GM13976 (cell line): ENCODE data around the gene LRRC8A.
"Not testable (repeated sequence)": the region's sequence is repeated elsewhere in the genome, so short reads cannot be mapped to it uniquely, and the experiment has no call there.

ENCODE experiments used
- DNase-seq: peaks from one replicate; pipeline ENCODE4 v3.0.0; 2012; ENCODE audit warnings: low spot score
- in situ Hi-C: fragments of 300-500 bp; cut with MboI; formaldehyde crosslinking; loops from one replicate; pipeline ENCODE4 v1.12.0; 2022; ENCODE audit warnings: low sequenced_read_pairs, mixed read lengths, inconsistent platforms; ENCODE audit not compliant: unreplicated experiment
- TF ChIP-seq, protein P1 (sequence below): IDR thresholded peaks from 2 replicates; pipeline ENCODE4 v1.5.1; 2012; ENCODE audit warnings: borderline replicate concordance, mild to moderate bottlenecking; ENCODE audit not compliant: insufficient read depth; ENCODE audit errors: extremely low read depth, missing control alignments, control extremely low read depth

The LRRC8A gene

DNA sequence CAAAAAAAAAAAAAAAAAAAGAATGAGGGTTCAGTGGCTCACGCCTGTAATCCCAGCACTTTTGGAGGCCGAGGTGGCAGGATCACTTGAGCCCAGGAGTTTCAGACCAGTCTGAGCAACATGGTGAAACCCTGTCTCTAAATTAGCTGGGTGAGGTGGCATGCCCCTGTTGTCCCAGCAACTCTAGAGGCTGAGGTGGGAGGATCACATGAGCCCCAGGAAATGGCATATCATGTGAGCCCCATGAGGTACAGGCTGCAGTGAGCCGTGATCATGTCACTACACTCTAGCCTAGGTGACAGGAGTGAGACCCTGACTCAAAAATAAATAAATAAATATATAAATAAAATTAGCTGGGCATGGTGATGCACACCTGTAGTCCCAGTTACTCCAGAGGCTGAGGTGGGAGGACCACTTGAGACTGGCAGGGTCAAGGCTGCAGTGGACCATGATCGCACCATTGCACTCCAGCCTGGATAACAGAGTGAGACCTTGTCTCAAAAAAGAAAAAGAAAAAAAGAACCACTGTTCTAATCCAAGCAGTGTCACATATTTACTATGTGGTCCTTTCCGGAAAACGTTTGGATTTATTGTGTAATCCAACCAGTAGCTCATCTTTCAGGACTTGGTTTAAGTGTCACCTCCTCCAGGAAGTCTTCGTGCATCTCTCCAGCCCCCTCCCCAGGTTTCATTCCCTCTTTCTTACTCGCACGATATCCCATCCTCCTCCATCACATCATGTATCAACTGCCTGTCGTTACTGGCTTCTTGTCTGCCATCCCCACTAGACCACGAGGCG lies 40.0 kb upstream of the LRRC8A start:
- no peak for DNase-seq
- in situ Hi-C loops: no loop called here
- TF ChIP-seq, protein P1, sequence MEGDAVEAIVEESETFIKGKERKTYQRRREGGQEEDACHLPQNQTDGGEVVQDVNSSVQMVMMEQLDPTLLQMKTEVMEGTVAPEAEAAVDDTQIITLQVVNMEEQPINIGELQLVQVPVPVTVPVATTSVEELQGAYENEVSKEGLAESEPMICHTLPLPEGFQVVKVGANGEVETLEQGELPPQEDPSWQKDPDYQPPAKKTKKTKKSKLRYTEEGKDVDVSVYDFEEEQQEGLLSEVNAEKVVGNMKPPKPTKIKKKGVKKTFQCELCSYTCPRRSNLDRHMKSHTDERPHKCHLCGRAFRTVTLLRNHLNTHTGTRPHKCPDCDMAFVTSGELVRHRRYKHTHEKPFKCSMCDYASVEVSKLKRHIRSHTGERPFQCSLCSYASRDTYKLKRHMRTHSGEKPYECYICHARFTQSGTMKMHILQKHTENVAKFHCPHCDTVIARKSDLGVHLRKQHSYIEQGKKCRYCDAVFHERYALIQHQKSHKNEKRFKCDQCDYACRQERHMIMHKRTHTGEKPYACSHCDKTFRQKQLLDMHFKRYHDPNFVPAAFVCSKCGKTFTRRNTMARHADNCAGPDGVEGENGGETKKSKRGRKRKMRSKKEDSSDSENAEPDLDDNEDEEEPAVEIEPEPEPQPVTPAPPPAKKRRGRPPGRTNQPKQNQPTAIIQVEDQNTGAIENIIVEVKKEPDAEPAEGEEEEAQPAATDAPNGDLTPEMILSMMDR: no peak

GRCh38 chr9:128843171-128843570 lies 38.8 kb upstream of the LRRC8A start:
- in situ Hi-C loops, DNase-seq: not testable (repeated sequence)

DNA sequence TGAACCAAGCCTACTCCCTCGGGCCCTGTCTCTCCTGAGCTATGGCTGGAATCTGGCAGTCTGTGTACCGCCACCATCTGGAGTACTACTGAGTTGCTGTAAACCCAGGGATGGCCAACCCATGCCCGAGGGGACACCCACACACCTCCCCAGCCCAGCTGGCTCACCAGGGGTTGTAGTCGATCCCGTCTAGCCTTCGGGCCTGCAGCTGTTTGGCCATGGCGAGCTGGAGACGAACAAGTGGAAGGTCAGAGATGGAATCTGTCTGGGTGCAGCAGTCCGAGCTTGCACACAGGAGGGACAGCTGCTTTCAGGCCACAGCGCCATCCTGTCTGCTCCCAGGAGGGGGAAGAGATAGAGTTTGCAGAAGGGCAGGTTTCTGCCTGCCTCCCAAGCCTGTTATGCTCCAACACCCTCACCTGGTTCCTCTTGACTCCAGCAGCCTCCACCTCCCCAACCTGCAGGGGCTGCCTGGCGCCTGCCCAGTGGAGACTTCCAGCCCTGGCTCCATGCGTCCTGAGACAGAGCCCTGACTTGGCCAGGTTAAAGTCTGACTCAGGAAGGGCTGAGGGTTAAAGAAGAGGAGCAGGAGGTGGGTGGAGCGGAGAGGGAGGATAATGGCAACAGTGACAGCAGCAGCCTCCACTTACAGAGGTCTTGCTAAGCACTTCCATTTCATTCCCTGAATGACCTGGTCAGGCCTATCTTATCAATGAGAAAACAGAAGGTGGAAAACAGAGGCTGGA lies 36.6 kb upstream of the LRRC8A start:
- TF ChIP-seq, protein P1: no peak
- peak; percentile 20 for DNase-seq
- in situ Hi-C loops: no loop called here

GRCh38 chr9:128846680-128847030 lies 35.3 kb upstream of the LRRC8A start:
- in situ Hi-C loops: no loop called here
- TF ChIP-seq, protein P1: no peak
- DNase-seq: no peak

DNA sequence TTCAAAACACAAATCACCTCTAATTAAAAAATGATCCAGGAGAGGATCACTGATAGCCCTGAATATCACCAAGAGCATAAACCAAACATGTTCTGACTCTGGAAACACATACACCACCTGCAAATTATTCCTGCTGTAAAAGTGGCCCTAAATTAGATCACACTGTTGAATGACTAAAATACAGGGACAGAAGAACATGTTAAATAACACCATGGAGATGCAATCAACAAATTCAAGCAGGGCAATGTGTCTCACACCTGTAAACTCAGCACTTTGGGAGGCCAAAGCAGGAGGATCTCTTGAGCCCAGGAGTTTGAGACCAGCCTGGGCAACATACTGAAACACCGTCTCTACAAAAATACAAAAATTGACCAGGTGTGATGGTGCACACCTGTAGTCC lies 34.1 kb upstream of the LRRC8A start:
- TF ChIP-seq, protein P1: no peak
- no peak for DNase-seq
- in situ Hi-C loops: no loop called here

DNA sequence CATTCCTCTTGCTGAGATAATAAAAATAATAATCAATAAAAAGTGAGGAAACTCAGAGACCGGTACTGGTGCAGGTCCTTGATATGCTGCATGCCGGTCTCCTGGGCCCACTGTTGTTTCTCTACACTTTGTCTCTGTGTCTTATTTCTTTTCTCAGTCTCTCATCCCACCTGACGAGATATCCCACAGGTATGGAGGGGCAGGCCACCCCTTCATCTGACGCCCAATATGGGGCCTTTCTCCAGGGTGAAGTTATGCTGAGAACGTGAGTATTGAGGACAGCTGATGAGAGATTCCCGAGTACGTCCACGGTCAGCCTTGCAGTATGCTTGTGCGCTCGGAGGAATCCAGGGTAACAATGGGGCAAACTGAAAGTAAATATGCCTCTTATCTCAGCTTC lies 30.9 kb upstream of the LRRC8A start:
- in situ Hi-C loops, DNase-seq: not testable (repeated sequence)

DNA sequence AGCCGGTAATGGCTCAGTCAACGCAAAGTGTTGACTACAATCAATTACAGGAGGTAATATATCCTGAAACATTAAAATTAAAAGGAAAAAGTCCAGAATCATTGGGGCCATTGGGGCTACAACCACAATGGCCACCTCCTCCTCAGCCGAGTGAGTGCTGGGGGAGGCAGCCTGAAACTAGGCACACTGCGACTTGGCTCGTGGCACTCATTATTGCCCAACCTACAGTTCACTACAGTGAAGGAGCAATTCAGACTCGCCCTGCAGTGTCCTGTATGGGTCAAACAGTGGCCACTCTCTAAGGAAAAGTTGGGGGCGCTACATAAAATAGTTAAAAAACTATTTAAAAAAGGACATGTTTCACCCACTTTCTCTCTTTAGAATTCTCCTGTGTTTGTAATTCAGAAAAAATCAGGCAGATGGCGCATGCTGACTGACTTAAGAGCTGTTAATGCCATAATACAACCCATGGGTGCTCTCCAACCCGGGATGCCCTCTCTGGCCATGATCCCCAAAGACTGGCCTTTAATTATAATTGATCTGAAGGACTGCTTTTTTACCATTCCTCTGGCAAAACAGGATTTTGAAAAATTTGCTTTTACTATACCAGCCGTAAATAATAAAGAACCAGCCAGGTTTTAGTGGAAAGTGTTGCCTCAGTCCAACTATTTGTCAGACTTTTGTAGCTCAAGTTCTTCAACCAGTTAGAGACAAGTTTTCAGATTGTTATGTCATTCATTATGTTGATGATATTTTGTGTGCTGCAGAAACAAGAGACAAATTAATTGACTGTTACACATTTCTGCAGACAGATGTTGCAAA lies 29.9 kb upstream of the LRRC8A start:
- in situ Hi-C loops, DNase-seq: not testable (repeated sequence)

DNA sequence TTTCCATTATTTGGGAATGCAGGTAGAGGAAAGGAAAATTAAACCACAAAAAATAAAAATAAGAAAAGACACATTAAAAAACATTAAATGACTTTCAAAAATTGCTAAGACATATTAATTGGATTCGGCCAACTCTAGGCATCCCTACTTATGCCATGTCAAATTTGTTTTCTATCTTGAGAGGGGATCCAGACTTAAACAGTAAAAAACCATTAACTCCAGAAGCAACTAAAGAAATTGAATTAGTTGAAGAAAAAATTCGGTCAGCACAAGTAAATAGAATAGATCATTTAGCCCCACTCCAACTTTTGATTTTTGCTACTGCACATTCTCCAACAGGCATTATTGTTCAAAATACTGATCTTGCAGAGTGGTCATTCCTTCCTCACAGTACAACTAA lies 29.3 kb upstream of the LRRC8A start:
- DNase-seq, in situ Hi-C loops: not testable (repeated sequence)

DNA sequence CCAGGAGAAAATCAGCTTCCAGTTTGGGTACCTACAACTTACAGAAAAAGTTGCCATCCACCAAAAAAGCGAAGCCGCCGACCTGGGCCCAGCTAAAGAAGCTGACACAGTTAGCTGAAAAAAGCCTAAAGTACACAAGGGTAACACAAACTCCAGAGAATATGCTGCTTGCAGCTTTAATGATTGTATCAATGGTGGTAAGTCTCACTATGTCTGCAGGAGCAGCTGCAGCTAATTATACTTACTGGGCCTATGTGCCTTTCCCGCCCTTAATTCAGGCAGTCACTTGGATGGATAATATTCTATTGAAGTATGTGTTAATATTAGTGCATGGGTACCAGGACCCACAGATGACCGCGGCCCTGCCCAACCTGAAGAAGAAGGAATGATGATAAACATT lies 27.5 kb upstream of the LRRC8A start:
- DNase-seq, in situ Hi-C loops: not testable (repeated sequence)

DNA sequence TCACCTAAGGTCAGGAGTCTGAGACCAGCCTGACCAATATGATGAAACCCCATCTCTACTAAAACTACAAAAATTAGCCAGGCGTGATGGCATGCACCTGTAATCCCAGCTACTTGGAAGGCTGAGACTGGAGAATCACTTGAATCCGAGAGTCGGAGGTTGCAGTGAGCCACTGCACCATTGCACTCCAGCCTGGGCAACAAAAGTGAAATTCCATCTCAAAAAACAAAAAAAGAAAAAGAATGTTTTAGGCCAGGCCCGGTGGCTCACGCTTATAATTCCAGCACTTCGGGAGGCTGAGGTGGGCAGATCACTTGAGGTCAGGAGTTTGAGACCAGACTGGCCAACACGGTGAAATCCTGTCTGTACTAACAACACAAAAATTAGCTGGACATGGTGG lies 23.5 kb upstream of the LRRC8A start:
- DNase-seq, in situ Hi-C loops: not testable (repeated sequence)
